K562 (cell line): ENCODE data around the gene HMCN1.

Experiments
- BACH1 ChIP-seq: fragments of 200-800 bp; sonication (Bioruptor generic); IDR thresholded peaks from 2 replicates; pipeline ENCODE4 v1.6.1; 2016; ENCODE audit warnings: missing genetic modification characterization, missing compliant biosample characterization
- CBFA2T3 ChIP-seq: fragments of 450-650 bp; IDR thresholded peaks from 2 replicates; pipeline ENCODE4 v1.6.1; 2017
- POLR2A ChIP-seq: fragments of 450-650 bp; conservative IDR thresholded peaks from 2 replicates; pipeline ENCODE4 v1.6.1; 2016
- RAD21 ChIP-seq, 2 experiments: fragments of 250-450 bp in 1 of 2; fragments of 450-650 bp in 1 of 2; sonication (Bioruptor Pico) in 1 of 2; formaldehyde crosslinking in 1 of 2; IDR thresholded peaks in 1 of 2; conservative IDR thresholded peaks in 1 of 2; 2 replicates each; pipeline versions ENCODE4 v1.4.0 to v1.8.0; 2020 to 2022; ENCODE audit warnings: mild to moderate bottlenecking in 2 of 2, moderate library complexity in 1 of 2
- SMARCA5 ChIP-seq: fragments of 450-650 bp; IDR thresholded peaks from 2 replicates; pipeline ENCODE4 v1.6.1; 2016
- TF ChIP-seq, protein P1 (sequence below): fragments of 250-450 bp; sonication (Bioruptor Pico); IDR thresholded peaks from 2 replicates; pipeline ENCODE4 v1.4.0; 2020
- TF ChIP-seq, protein P2 (sequence below): fragments of 250-450 bp; sonication (Bioruptor Pico); IDR thresholded peaks from 2 replicates; pipeline ENCODE4 v1.8.0; 2021; ENCODE audit warnings: borderline replicate concordance, mild to moderate bottlenecking, moderate library complexity; ENCODE audit not compliant: poor library complexity, severe bottlenecking
- TF ChIP-seq, protein P3 (sequence below): sonication (generic); formaldehyde crosslinking; IDR thresholded peaks from 2 replicates; pipeline ENCODE4 v1.8.1; 2022; ENCODE audit warnings: missing genetic modification reagents
- TF ChIP-seq, protein P4 (sequence below): sonication (generic); formaldehyde crosslinking; IDR thresholded peaks from 2 replicates; pipeline ENCODE4 v1.8.0; 2022; ENCODE audit warnings: missing genetic modification reagents, mild to moderate bottlenecking, borderline replicate concordance

DNA sequence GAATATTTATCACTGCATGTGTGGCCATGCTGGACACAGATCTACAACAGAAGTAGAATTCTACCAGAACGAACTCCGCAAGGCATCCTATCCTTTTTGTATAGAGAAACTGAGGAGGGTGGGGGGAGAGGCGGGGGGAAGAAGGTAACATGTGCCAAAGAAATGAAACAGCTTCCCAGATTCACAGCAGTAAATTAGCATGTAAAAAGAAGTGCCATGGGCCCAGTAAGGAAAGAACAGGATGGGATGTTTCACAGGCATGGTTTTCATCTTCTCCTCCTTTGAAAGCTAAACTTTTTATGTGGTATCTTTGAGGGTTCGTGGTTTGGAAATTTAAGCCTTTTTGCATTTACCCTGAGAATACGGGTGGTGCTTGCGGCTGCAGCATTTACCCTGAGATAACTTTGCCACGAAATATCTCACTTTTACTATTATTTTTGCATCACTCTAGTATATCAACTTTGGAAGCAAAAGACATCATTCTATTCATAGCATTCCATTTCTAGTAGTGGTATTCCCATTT lies 471.9 kb downstream of the HMCN1 start:
- TF ChIP-seq POLR2A (no peak), BACH1 (tag) (no peak), SMARCA5 (no peak), CBFA2T3 (no peak), RAD21 (CRISPR knock-in tag; conservative IDR thresholded peaks at IDR 0.05 in 1 of 2, IDR thresholded peaks at IDR 0.05 in 1 of 2) (no peak)
- TF ChIP-seq, protein P1, sequence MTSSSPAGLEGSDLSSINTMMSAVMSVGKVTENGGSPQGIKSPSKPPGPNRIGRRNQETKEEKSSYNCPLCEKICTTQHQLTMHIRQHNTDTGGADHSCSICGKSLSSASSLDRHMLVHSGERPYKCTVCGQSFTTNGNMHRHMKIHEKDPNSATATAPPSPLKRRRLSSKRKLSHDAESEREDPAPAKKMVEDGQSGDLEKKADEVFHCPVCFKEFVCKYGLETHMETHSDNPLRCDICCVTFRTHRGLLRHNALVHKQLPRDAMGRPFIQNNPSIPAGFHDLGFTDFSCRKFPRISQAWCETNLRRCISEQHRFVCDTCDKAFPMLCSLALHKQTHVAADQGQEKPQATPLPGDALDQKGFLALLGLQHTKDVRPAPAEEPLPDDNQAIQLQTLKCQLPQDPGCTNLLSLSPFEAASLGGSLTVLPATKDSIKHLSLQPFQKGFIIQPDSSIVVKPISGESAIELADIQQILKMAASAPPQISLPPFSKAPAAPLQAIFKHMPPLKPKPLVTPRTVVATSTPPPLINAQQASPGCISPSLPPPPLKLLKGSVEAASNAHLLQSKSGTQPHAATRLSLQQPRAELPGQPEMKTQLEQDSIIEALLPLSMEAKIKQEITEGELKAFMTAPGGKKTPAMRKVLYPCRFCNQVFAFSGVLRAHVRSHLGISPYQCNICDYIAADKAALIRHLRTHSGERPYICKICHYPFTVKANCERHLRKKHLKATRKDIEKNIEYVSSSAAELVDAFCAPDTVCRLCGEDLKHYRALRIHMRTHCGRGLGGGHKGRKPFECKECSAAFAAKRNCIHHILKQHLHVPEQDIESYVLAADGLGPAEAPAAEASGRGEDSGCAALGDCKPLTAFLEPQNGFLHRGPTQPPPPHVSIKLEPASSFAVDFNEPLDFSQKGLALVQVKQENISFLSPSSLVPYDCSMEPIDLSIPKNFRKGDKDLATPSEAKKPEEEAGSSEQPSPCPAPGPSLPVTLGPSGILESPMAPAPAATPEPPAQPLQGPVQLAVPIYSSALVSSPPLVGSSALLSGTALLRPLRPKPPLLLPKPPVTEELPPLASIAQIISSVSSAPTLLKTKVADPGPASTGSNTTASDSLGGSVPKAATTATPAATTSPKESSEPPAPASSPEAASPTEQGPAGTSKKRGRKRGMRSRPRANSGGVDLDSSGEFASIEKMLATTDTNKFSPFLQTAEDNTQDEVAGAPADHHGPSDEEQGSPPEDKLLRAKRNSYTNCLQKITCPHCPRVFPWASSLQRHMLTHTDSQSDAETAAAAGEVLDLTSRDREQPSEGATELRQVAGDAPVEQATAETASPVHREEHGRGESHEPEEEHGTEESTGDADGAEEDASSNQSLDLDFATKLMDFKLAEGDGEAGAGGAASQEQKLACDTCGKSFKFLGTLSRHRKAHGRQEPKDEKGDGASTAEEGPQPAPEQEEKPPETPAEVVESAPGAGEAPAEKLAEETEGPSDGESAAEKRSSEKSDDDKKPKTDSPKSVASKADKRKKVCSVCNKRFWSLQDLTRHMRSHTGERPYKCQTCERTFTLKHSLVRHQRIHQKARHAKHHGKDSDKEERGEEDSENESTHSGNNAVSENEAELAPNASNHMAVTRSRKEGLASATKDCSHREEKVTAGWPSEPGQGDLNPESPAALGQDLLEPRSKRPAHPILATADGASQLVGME (CRISPR knock-in tag), result no peak
- TF ChIP-seq, protein P2, sequence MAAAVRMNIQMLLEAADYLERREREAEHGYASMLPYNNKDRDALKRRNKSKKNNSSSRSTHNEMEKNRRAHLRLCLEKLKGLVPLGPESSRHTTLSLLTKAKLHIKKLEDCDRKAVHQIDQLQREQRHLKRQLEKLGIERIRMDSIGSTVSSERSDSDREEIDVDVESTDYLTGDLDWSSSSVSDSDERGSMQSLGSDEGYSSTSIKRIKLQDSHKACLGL (CRISPR knock-in tag), result no peak
- TF ChIP-seq, protein P3, sequence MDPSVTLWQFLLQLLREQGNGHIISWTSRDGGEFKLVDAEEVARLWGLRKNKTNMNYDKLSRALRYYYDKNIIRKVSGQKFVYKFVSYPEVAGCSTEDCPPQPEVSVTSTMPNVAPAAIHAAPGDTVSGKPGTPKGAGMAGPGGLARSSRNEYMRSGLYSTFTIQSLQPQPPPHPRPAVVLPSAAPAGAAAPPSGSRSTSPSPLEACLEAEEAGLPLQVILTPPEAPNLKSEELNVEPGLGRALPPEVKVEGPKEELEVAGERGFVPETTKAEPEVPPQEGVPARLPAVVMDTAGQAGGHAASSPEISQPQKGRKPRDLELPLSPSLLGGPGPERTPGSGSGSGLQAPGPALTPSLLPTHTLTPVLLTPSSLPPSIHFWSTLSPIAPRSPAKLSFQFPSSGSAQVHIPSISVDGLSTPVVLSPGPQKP (CRISPR knock-in tag), result no peak
- TF ChIP-seq, protein P4, sequence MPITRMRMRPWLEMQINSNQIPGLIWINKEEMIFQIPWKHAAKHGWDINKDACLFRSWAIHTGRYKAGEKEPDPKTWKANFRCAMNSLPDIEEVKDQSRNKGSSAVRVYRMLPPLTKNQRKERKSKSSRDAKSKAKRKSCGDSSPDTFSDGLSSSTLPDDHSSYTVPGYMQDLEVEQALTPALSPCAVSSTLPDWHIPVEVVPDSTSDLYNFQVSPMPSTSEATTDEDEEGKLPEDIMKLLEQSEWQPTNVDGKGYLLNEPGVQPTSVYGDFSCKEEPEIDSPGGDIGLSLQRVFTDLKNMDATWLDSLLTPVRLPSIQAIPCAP, result no peak
